Measurements from ENCODE around the gene MRPS21.

DNA sequence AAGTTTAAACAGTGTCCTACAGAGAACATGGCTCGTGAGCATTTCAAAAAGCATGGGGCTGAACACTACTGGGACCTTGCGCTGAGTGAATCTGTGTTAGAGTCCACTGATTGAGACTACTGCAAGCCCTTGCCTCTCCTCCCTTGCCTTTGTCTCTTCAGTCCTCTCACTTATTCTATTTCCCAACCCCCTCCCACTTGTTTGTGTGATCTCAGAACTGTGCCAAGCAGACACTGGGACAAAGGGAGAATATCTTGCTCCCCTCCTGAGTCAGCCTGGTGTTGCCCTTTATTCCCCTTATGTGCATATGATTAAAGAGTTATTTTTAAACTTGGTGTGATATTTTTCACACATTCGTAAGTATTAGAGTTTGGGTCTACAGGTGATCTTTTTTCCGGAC, 59.2 kb downstream of the MRPS21 start:
- TF ChIP-seq SUZ12 (IDR thresholded peaks at IDR 0.05; ENCODE audit: extremely low read depth, insufficient read depth, insufficient read length), result no peak
- TF ChIP-seq ZNF274 (IDR thresholded peaks at IDR 0.05; ENCODE audit: low read depth, low read length), result no peak
- TF ChIP-seq YY1 (IDR thresholded peaks at IDR 0.05; ENCODE audit: insufficient read depth, insufficient read length), result no peak

Measured in NT2/D1 (cell line).